SJSA1 (cell line): ENCODE measurements around the gene DHX15. TPM values are rescaled to one million over a fixed set of nuclear protein-coding genes. Genes with fewer than 3 reads are reported as not detected.

ENCODE experiments used
- DNase-seq, 2 experiments: peaks; one replicate each; pipeline ENCODE4 v3.0.0-alpha.2; 2015 to 2020; ENCODE audit warnings: low spot score in 2 of 2, low read depth in 1 of 2
- H3K27ac ChIP-seq: fragments of 250-450 bp; sonication (Bioruptor Pico); 2 replicates; pipeline ENCODE4 v1.5.1; 2020; ENCODE audit warnings: mild to moderate bottlenecking, moderate library complexity
- H3K27me3 ChIP-seq: fragments of 250-450 bp; sonication (Bioruptor Pico); replicated peaks from 2 replicates; pipeline ENCODE4 v1.5.1; 2020; ENCODE audit warnings: mild to moderate bottlenecking, moderate library complexity
- H3K36me3 ChIP-seq: fragments of 250-450 bp; sonication (Bioruptor Pico); 2 replicates; pipeline ENCODE4 v1.5.1; 2020; ENCODE audit warnings: mild to moderate bottlenecking
- H3K4me1 ChIP-seq: fragments of 250-450 bp; sonication (Bioruptor Pico); replicated peaks from 2 replicates; pipeline ENCODE4 v1.6.1; 2021; ENCODE audit warnings: mild to moderate bottlenecking
- H3K4me3 ChIP-seq: fragments of 250-450 bp; sonication (Bioruptor Pico); 2 replicates; pipeline ENCODE4 v1.5.1; 2020; ENCODE audit warnings: mild to moderate bottlenecking
- H3K9me3 ChIP-seq: fragments of 250-450 bp; sonication (Bioruptor Pico); replicated peaks from 2 replicates; pipeline ENCODE4 v1.5.1; 2020; ENCODE audit warnings: mild to moderate bottlenecking
- total RNA-seq: library from RNA; depleted of rRNA; stranded (reverse); fragments of >200 nt; shearing (Covaris generic); gene quantifications from 2 replicates; pipeline ENCODE4 v1.2.3, GENCODE V29; 2014

The DHX15 gene
- total RNA-seq, 1 experiment from 2014 or later = 127 TPM

- no peak for DNase-seq
- Histone ChIP-seq H3K4me1 (no peaks in the 10 kb centered on the region), H3K27me3 (no peaks in the 10 kb centered on the region), H3K4me3 (no peak overlapping the region), H3K9me3 (no peaks in the 10 kb centered on the region), H3K36me3 (no peaks in the 10 kb centered on the region), H3K27ac (no peak overlapping the region)
Observed at GRCh38 chr4:24601121-24601520, 16.8 kb upstream of the DHX15 start.

- no peaks in the 10 kb centered on the region for H3K27me3 ChIP-seq
- H3K4me3 ChIP-seq = no peak overlapping the region
- DNase-seq = no peak
- no peaks in the 10 kb centered on the region for H3K4me1 ChIP-seq
- H3K27ac ChIP-seq = no peak overlapping the region
- H3K36me3 ChIP-seq = no peaks in the 10 kb centered on the region
- H3K9me3 ChIP-seq = no peaks in the 10 kb centered on the region
Observed at GRCh38 chr4:24599275-24599674, 14.9 kb upstream of the DHX15 start.

GRCh38 chr4:24598025-24598424 lies 13.7 kb upstream of the DHX15 start:
- H3K4me1 ChIP-seq = no peaks in the 10 kb centered on the region
- H3K27me3 ChIP-seq = no peaks in the 10 kb centered on the region
- H3K27ac ChIP-seq = no peak overlapping the region
- DNase-seq = no peak
- H3K36me3 ChIP-seq = no peaks in the 10 kb centered on the region
- H3K4me3 ChIP-seq = no peak overlapping the region
- no peaks in the 10 kb centered on the region for H3K9me3 ChIP-seq

GRCh38 chr4:24595659-24596058 lies 11.3 kb upstream of the DHX15 start:
- DNase-seq = no peak
- H3K4me1 ChIP-seq = no peaks in the 10 kb centered on the region
- no peaks in the 10 kb centered on the region for H3K27me3 ChIP-seq

GRCh38 chr4:24594887-24595286 lies 10.5 kb upstream of the DHX15 start:
- Histone ChIP-seq H3K4me3 (no peak overlapping the region), H3K27me3 (no peaks in the 10 kb centered on the region), H3K36me3 (no peaks in the 10 kb centered on the region), H3K27ac (no peak overlapping the region), H3K4me1 (no peaks in the 10 kb centered on the region), H3K9me3 (no peaks in the 10 kb centered on the region)
- no peak for DNase-seq

More at GRCh38 chr4:24595659-24596058, 11.3 kb upstream of the DHX15 start:
- Histone ChIP-seq H3K27ac (no peak overlapping the region), H3K36me3 (no peaks in the 10 kb centered on the region), H3K9me3 (no peaks in the 10 kb centered on the region), H3K4me3 (no peak overlapping the region)

GRCh38 chr4:24589448-24589847 lies 5.1 kb upstream of the DHX15 start:
- Histone ChIP-seq H3K4me1 (peaks cover 4% of the 10 kb centered on the region; the same call in 1 of the 2 replicates), H3K27me3 (no peaks in the 10 kb centered on the region), H3K27ac (no peak overlapping the region), H3K9me3 (no peaks in the 10 kb centered on the region), H3K36me3 (no peaks in the 10 kb centered on the region), H3K4me3 (no peak overlapping the region)
- no peak for DNase-seq

GRCh38 chr4:24588216-24588954 lies 4.0 kb upstream of the DHX15 start:
- Histone ChIP-seq H3K27ac (no peak overlapping the region), H3K27me3 (no peaks in the 10 kb centered on the region), H3K4me3 (no peak overlapping the region), H3K4me1 (peaks cover 4% of the 10 kb centered on the region; the same call in 1 of the 2 replicates), H3K9me3 (no peaks in the 10 kb centered on the region), H3K36me3 (peaks cover 5% of the 10 kb centered on the region)
- no peak for DNase-seq

- Histone ChIP-seq H3K4me1 (peaks cover 4% of the 10 kb centered on the region), H3K4me3 (peak overlapping the region; percentile 88), H3K9me3 (no peaks in the 10 kb centered on the region), H3K27ac (peak overlapping the region; percentile 96), H3K27me3 (no peaks in the 10 kb centered on the region), H3K36me3 (peaks cover 11% of the 10 kb centered on the region)
- peak; percentile 48 to 57 for DNase-seq
Observed at GRCh38 chr4:24583451-24584210, 723 bp downstream of the DHX15 start.

- peak overlapping the region; percentile 88 for H3K4me3 ChIP-seq
- no peak for DNase-seq
Observed at GRCh38 chr4:24582235-24582832, 2.0 kb downstream of the DHX15 start.

GRCh38 chr4:24578364-24578763 lies 6.0 kb downstream of the DHX15 start:
- Histone ChIP-seq H3K27ac (no peak overlapping the region), H3K9me3 (no peaks in the 10 kb centered on the region), H3K4me1 (no peaks in the 10 kb centered on the region; the same call in 1 of the 2 replicates), H3K27me3 (no peaks in the 10 kb centered on the region), H3K4me3 (no peak overlapping the region), H3K36me3 (peaks cover 29% of the 10 kb centered on the region)
- no peak for DNase-seq

More at GRCh38 chr4:24582235-24582832, 2.0 kb downstream of the DHX15 start:
- H3K27ac ChIP-seq = no peak overlapping the region
- no peaks in the 10 kb centered on the region for H3K27me3 ChIP-seq
- H3K9me3 ChIP-seq = no peaks in the 10 kb centered on the region
- peaks cover 11% of the 10 kb centered on the region for H3K36me3 ChIP-seq
- peaks cover 4% of the 10 kb centered on the region for H3K4me1 ChIP-seq

GRCh38 chr4:24576276-24576675 lies 8.1 kb downstream of the DHX15 start:
- no peaks in the 10 kb centered on the region for H3K4me1 ChIP-seq
- H3K36me3 ChIP-seq = peaks cover 40% of the 10 kb centered on the region
- no peak for DNase-seq
- no peak overlapping the region for H3K4me3 ChIP-seq
- no peak overlapping the region for H3K27ac ChIP-seq
- no peaks in the 10 kb centered on the region for H3K27me3 ChIP-seq
- no peaks in the 10 kb centered on the region for H3K9me3 ChIP-seq

GRCh38 chr4:24574236-24574635 lies 10.1 kb downstream of the DHX15 start:
- H3K36me3 ChIP-seq = peaks cover 54% of the 10 kb centered on the region
- no peak overlapping the region for H3K27ac ChIP-seq
- no peak overlapping the region for H3K4me3 ChIP-seq
- no peaks in the 10 kb centered on the region for H3K4me1 ChIP-seq
- no peaks in the 10 kb centered on the region for H3K9me3 ChIP-seq
- DNase-seq = no peak
- H3K27me3 ChIP-seq = no peaks in the 10 kb centered on the region

GRCh38 chr4:24573582-24573981 lies 10.8 kb downstream of the DHX15 start:
- no peaks in the 10 kb centered on the region for H3K4me1 ChIP-seq
- no peak overlapping the region for H3K4me3 ChIP-seq
- peaks cover 54% of the 10 kb centered on the region for H3K36me3 ChIP-seq
- H3K9me3 ChIP-seq = no peaks in the 10 kb centered on the region
- H3K27me3 ChIP-seq = no peaks in the 10 kb centered on the region
- H3K27ac ChIP-seq = no peak overlapping the region
- DNase-seq = no peak
